GM12878 (cell line): ENCODE data around the gene GPR75. TPM values are rescaled to one million over a fixed set of nuclear protein-coding genes. Genes with fewer than 3 reads are reported as not detected.

Experiments
- ATAC-seq: fragments of 200-7000 bp; cut with Tn5 transposase; 3 replicates; pipeline ENCODE4 v1.9.1; 2020; ENCODE audit warnings: mild to moderate bottlenecking, moderate library complexity
- BruUV-seq: library from RNA; stranded (reverse); fragments of 400-500 nt; replicated peaks from 2 replicates; lab custom pipeline; 2021; lab: Mats Ljungman, UMichigan
- CTCF ChIA-PET: fragments of 300-600 bp; sonication (Branson Sonifier 250); formaldehyde crosslinking; extraction: SDS; loops from one replicate; lab custom pipeline; 2021; ENCODE audit warnings: inconsistent platforms; lab: Yijun Ruan, JAX
- POLR2A ChIA-PET: fragments of 350-600 bp; formaldehyde crosslinking; extraction: SDS; loops from one replicate; lab custom pipeline; 2021; ENCODE audit warnings: inconsistent platforms; lab: Charles Lee
- RAD21 ChIA-PET: fragments of 300-600 bp; sonication (Branson Sonifier 250); formaldehyde crosslinking; loops from one replicate; lab custom pipeline; 2023; ENCODE audit warnings: antibody characterized with exemption; ENCODE audit not compliant: unreplicated experiment; lab: Charles Lee
- SMC1A ChIA-PET: fragments of 300-600 bp; sonication (Branson Sonifier 250); formaldehyde crosslinking; loops from one replicate; lab custom pipeline; 2023; ENCODE audit not compliant: unreplicated experiment, uncharacterized antibody; lab: Charles Lee
- DNase-seq: peaks from one replicate; pipeline ENCODE4 v3.0.0-alpha.2; 2011; ENCODE audit warnings: low read depth, low spot score
- FAIRE-seq: peaks from 3 replicates; lab custom pipeline; 2011; peaks lifted over from hg19 to GRCh38; lab: Jason Lieb, UNC
- H2AFZ ChIP-seq: 2 replicates; pipeline ENCODE4 v1.6.0; 2011; ENCODE audit warnings: low read depth, low read length, control low read depth; ENCODE audit not compliant: control insufficient read depth
- H3K27ac ChIP-seq: 2 replicates; pipeline ENCODE4 v1.5.1; 2011; ENCODE audit warnings: control low read depth; ENCODE audit not compliant: control insufficient read depth, insufficient read depth
- H3K27me3 ChIP-seq, 2 experiments: replicated peaks in 1 of 2; 2 replicates each; pipeline versions ENCODE4 v1.6.0 to v1.6.1; 2011; ENCODE audit warnings: low read length in 1 of 2; ENCODE audit not compliant: control insufficient read depth in 2 of 2, insufficient read depth in 2 of 2
- H3K36me3 ChIP-seq, 2 experiments: 2 replicates each; pipeline ENCODE4 v1.5.1; 2011; ENCODE audit warnings: low read length in 1 of 2; ENCODE audit not compliant: control insufficient read depth in 2 of 2, insufficient read depth in 2 of 2
- H3K4me1 ChIP-seq: 2 replicates; pipeline ENCODE4 v1.6.1; 2011; ENCODE audit warnings: mild to moderate bottlenecking, low read length, moderate library complexity, mixed read lengths; ENCODE audit not compliant: control insufficient read depth, insufficient read depth
- H3K4me2 ChIP-seq: 2 replicates; pipeline ENCODE4 v1.6.0; 2011; ENCODE audit warnings: control low read depth; ENCODE audit not compliant: control insufficient read depth, insufficient read depth
- H3K4me3 ChIP-seq: fragments of 200-600 bp; sonication (generic); 2 replicates; pipeline ENCODE4 v1.5.1; 2016
- H3K79me2 ChIP-seq: 2 replicates; pipeline ENCODE4 v1.6.0; 2011; ENCODE audit warnings: low read length; ENCODE audit not compliant: control insufficient read depth, insufficient read depth
- H3K9ac ChIP-seq: 2 replicates; pipeline ENCODE4 v1.8.0; 2011; ENCODE audit warnings: low read length, control low read depth, mixed read lengths; ENCODE audit not compliant: control insufficient read depth, insufficient read depth
- H3K9me3 ChIP-seq: replicated peaks from 3 replicates; pipeline ENCODE4 v1.5.1; 2011; ENCODE audit warnings: mild to moderate bottlenecking, low read length; ENCODE audit not compliant: control insufficient read depth, insufficient read depth
- H4K20me1 ChIP-seq: 2 replicates; pipeline ENCODE4 v1.6.0; 2011; ENCODE audit not compliant: control insufficient read depth, insufficient read depth
- ATF7 ChIP-seq: fragments of 450-650 bp; IDR thresholded peaks from 2 replicates; pipeline ENCODE4 v1.6.1; 2016; ENCODE audit warnings: low read depth, mild to moderate bottlenecking
- BHLHE40 ChIP-seq, 2 experiments: fragments of 450-650 bp in 1 of 2; IDR thresholded peaks; 2 replicates each; pipeline ENCODE4 v1.6.1; 2011 to 2017; ENCODE audit warnings: low read depth in 2 of 2, borderline replicate concordance in 1 of 2, improper control_type of control experiment in 1 of 2, low read length in 1 of 2, mild to moderate bottlenecking in 1 of 2
- JUND ChIP-seq: IDR thresholded peaks from 2 replicates; pipeline ENCODE4 v1.6.1; 2012; ENCODE audit warnings: low read depth, mild to moderate bottlenecking, low read length, improper control_type of control experiment, moderate library complexity
- MXI1 ChIP-seq: fragments of 150-350 bp; IDR thresholded peaks from 2 replicates; pipeline ENCODE4 v1.6.1; 2011; ENCODE audit warnings: low read depth, mild to moderate bottlenecking, inconsistent platforms, low read length, improper control_type of control experiment
- RELA ChIP-seq: fragments of 450-650 bp; IDR thresholded peaks from 2 replicates; pipeline ENCODE4 v1.8.0; 2014; ENCODE audit warnings: borderline replicate concordance; ENCODE audit not compliant: partially characterized antibody
- ZNF274 ChIP-seq: IDR thresholded peaks from one replicate; pipeline ENCODE4 v1.8.0; 2011; ENCODE audit not compliant: insufficient read length, insufficient read depth
- WGBS: methylation state at CpG from one replicate; pipeline ENCODE4 v1.1.6; 2016; ENCODE audit warnings: low lambda C conversion rate; ENCODE audit not compliant: insufficient replicate concordance, insufficient coverage; ENCODE audit errors: missing lambda C conversion rate; 5-methylcytosine and 5-hydroxymethylcytosine counted together
- in situ Hi-C: fragments of 300-500 bp; cut with MboI; formaldehyde crosslinking; loops from 9 replicates; pipeline ENCODE4 v1.14.3; 2018; ENCODE audit warnings: mixed read lengths
- intact Hi-C: fragments of 100-400 bp; cut with micrococcal nuclease; formaldehyde crosslinking; loops from one replicate; pipeline ENCODE4 v1.14.2; 2022; ENCODE audit not compliant: unreplicated experiment
- polyA plus RNA-seq, 11 experiments: library from polyadenylated mRNA; depleted of rRNA in 4 of 11; unstranded in 6 of 11; stranded (reverse) in 5 of 11; fragments of >200 nt; fragmentation: Nextera tagmentation in 4 of 11; fragmentation: Illumina TruSeq in 1 of 11; extraction: Ambion mirVana in 4 of 11; extraction: Trizol in 1 of 11; gene quantifications; 1 replicate in 1 of 11; 2 replicates in 10 of 11; pipeline versions ENCODE4 v1.2.1 to v1.2.3, GENCODE V29; 2011 to 2016; ENCODE audit warnings: inconsistent platforms in 2 of 11, missing spikeins in 2 of 11, low read depth in 1 of 11
- total RNA-seq, 4 experiments: library from RNA; depleted of rRNA in 3 of 4; stranded (reverse); fragments of >200 nt in 3 of 4; fragmentation: Illumina TruSeq in 1 of 4; extraction: Trizol in 1 of 4; gene quantifications; 2 replicates each; pipeline versions ENCODE4 v1.2.1 to v1.2.3, GENCODE V29; 2013 to 2021
- TF ChIP-seq, protein P1 (sequence below): fragments of 450-650 bp; IDR thresholded peaks from 2 replicates; pipeline ENCODE4 v1.6.1; 2017; ENCODE audit warnings: antibody characterized with exemption, mild to moderate bottlenecking, moderate library complexity
- TF ChIP-seq, protein P2 (sequence below): fragments of 450-650 bp; IDR thresholded peaks from 2 replicates; pipeline ENCODE4 v1.6.1; 2016; ENCODE audit warnings: mild to moderate bottlenecking
- TF ChIP-seq, protein P3 (sequence below): fragments of 450-650 bp; IDR thresholded peaks from 2 replicates; pipeline ENCODE4 v1.6.1; 2017; ENCODE audit warnings: low read depth, mild to moderate bottlenecking, moderate library complexity

Gene GPR75
- total and polyA plus RNA-seq, 10 of the 15 experiments (the other 5 are each of a cell fraction or from before 2014, with no cell fraction given) = 0.02 to 3.5 (median 2.3) TPM; not detected in 2

DNA sequence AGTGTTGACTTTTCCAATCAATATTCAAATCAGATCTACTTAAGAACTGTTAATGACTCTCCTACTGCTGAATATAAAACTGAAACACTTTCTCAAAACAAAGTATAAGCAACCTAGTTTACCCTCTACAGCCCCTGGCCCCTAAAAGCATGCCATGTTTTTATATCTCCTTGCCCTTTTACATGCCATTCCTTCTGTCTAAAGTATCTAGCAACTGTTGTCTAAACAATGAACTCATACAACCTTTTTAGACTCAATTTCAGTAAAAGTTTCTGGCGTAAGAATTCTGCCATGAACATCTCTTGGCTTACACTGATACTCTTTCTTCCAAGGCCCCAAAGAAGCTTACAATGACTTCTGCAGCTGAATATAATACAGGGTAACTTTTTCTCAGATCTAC, 47.8 kb upstream of the GPR75 start:
- TF ChIP-seq, protein P1, sequence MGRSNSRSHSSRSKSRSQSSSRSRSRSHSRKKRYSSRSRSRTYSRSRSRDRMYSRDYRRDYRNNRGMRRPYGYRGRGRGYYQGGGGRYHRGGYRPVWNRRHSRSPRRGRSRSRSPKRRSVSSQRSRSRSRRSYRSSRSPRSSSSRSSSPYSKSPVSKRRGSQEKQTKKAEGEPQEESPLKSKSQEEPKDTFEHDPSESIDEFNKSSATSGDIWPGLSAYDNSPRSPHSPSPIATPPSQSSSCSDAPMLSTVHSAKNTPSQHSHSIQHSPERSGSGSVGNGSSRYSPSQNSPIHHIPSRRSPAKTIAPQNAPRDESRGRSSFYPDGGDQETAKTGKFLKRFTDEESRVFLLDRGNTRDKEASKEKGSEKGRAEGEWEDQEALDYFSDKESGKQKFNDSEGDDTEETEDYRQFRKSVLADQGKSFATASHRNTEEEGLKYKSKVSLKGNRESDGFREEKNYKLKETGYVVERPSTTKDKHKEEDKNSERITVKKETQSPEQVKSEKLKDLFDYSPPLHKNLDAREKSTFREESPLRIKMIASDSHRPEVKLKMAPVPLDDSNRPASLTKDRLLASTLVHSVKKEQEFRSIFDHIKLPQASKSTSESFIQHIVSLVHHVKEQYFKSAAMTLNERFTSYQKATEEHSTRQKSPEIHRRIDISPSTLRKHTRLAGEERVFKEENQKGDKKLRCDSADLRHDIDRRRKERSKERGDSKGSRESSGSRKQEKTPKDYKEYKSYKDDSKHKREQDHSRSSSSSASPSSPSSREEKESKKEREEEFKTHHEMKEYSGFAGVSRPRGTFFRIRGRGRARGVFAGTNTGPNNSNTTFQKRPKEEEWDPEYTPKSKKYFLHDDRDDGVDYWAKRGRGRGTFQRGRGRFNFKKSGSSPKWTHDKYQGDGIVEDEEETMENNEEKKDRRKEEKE = no peak
- TF ChIP-seq RELA (no peak), ATF7 (no peak), MXI1 (no peak), ZNF274 (no peak), JUND (no peak), BHLHE40 (IDR thresholded peaks at IDR 0.05; ENCODE audit: borderline replicate concordance in 1 of 2, low read depth in 2 of 2, low read length in 1 of 2) (no peak)
- TF ChIP-seq, protein P2, sequence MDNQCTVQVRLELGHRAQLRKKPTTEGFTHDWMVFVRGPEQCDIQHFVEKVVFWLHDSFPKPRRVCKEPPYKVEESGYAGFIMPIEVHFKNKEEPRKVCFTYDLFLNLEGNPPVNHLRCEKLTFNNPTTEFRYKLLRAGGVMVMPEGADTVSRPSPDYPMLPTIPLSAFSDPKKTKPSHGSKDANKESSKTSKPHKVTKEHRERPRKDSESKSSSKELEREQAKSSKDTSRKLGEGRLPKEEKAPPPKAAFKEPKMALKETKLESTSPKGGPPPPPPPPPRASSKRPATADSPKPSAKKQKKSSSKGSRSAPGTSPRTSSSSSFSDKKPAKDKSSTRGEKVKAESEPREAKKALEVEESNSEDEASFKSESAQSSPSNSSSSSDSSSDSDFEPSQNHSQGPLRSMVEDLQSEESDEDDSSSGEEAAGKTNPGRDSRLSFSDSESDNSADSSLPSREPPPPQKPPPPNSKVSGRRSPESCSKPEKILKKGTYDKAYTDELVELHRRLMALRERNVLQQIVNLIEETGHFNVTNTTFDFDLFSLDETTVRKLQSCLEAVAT = no peak
- TF ChIP-seq, protein P3, sequence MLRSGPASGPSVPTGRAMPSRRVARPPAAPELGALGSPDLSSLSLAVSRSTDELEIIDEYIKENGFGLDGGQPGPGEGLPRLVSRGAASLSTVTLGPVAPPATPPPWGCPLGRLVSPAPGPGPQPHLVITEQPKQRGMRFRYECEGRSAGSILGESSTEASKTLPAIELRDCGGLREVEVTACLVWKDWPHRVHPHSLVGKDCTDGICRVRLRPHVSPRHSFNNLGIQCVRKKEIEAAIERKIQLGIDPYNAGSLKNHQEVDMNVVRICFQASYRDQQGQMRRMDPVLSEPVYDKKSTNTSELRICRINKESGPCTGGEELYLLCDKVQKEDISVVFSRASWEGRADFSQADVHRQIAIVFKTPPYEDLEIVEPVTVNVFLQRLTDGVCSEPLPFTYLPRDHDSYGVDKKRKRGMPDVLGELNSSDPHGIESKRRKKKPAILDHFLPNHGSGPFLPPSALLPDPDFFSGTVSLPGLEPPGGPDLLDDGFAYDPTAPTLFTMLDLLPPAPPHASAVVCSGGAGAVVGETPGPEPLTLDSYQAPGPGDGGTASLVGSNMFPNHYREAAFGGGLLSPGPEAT = no peak
- Histone ChIP-seq H3K79me2 (no peaks in the 10 kb centered on the region), H3K4me3 (no peak overlapping the region), H3K27me3 (no peaks in the 10 kb centered on the region), H2AFZ (no peak overlapping the region), H3K4me1 (no peaks in the 10 kb centered on the region), H3K9me3 (no peaks in the 10 kb centered on the region), H3K9ac (no peak overlapping the region), H4K20me1 (no peaks in the 10 kb centered on the region), H3K36me3 (peaks cover 4 to 25% of the 10 kb centered on the region in 2 experiments; a peak in 3 of 4 replicates), H3K4me2 (no peak overlapping the region), H3K27ac (no peak overlapping the region)
- ChIA-PET RAD21 (no interaction called here), SMC1A (no interaction called here), POLR2A (no interaction called here), CTCF (no interaction called here)
- WGBS = 89% methylated on average over 1 of the region's 1 CpG
- DNase-seq (no peak), FAIRE-seq (no peak), ATAC-seq (no peak)
- no TSS peak for BruUV-seq
- intact Hi-C loops = no loop called here
- in situ Hi-C loops = no loop called here
